Measurements from ENCODE around the gene CDC42EP2. TPM values are rescaled to one million over a fixed set of nuclear protein-coding genes. Genes with fewer than 3 reads are reported as not detected.

The CDC42EP2 gene
- total RNA-seq, 1 donor from 2014 or later, result 23.5 TPM

DNA sequence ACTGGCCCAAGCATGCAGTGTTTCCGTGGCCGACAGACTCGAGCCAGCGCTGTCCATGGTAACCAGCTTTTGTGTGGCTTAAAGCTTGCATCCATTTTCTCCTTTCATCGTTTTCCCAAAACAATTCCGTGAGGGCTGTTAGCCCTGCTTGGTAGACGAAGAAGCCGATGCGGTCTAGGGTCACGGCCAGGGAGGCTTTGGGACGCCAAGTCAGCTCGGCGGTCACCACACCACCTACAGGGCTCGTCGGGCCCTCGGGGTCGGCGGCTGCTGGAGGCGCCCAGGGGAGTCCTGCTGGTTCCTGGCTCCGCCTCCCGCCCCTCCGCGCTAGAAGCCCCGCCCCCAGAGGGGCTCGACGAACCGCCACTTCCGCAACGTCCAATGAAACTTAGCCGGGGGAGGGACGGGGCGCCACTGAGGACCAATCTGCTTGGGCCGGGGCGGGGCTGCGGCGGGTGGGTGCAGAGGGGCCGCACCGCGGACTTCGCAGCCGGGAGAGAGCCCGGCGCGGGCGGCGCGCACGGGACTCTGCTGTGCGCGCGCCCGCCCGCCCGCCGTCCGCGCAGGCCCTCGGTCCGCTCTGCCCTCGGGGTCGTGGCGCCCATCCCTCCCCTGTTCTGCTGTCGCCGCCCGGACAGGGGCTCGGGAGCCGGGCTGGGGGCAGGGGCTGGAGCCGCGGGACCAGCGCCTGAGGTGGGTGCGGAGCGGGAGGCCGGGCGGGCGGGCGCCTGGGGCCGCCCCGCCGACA, 39.8 kb downstream of the CDC42EP2 start, which contains the start of gene TIGD3:
Gene TIGD3 (plus strand): TSS at position 487 of the 748 bp plus-strand sequence. CDS start 1,058 bp downstream, outside the sequence.
- Mint-ChIP-seq H3K27me3 (ENCODE audit: unreplicated experiment) (peaks cover 7% of the 10 kb centered on the region), H3K36me3 (ENCODE audit: unreplicated experiment) (peaks cover 5% of the 10 kb centered on the region), H3K9me3 (ENCODE audit: unreplicated experiment) (peaks cover 13% of the 10 kb centered on the region), H3K4me3 (ENCODE audit: unreplicated experiment) (peak within 1 kb of the TSS; percentile 86), H3K4me1 (ENCODE audit: low read depth, unreplicated experiment) (peaks cover 12% of the 10 kb centered on the region), H3K27ac (ENCODE audit: unreplicated experiment) (peak within 1 kb of the TSS; percentile 84)
- TF ChIP-seq, protein P1, sequence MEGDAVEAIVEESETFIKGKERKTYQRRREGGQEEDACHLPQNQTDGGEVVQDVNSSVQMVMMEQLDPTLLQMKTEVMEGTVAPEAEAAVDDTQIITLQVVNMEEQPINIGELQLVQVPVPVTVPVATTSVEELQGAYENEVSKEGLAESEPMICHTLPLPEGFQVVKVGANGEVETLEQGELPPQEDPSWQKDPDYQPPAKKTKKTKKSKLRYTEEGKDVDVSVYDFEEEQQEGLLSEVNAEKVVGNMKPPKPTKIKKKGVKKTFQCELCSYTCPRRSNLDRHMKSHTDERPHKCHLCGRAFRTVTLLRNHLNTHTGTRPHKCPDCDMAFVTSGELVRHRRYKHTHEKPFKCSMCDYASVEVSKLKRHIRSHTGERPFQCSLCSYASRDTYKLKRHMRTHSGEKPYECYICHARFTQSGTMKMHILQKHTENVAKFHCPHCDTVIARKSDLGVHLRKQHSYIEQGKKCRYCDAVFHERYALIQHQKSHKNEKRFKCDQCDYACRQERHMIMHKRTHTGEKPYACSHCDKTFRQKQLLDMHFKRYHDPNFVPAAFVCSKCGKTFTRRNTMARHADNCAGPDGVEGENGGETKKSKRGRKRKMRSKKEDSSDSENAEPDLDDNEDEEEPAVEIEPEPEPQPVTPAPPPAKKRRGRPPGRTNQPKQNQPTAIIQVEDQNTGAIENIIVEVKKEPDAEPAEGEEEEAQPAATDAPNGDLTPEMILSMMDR (IDR thresholded peaks at IDR 0.05; ENCODE audit: partially characterized antibody, unreplicated experiment), result no peak
- peak; percentile 99 for DNase-seq

DNA sequence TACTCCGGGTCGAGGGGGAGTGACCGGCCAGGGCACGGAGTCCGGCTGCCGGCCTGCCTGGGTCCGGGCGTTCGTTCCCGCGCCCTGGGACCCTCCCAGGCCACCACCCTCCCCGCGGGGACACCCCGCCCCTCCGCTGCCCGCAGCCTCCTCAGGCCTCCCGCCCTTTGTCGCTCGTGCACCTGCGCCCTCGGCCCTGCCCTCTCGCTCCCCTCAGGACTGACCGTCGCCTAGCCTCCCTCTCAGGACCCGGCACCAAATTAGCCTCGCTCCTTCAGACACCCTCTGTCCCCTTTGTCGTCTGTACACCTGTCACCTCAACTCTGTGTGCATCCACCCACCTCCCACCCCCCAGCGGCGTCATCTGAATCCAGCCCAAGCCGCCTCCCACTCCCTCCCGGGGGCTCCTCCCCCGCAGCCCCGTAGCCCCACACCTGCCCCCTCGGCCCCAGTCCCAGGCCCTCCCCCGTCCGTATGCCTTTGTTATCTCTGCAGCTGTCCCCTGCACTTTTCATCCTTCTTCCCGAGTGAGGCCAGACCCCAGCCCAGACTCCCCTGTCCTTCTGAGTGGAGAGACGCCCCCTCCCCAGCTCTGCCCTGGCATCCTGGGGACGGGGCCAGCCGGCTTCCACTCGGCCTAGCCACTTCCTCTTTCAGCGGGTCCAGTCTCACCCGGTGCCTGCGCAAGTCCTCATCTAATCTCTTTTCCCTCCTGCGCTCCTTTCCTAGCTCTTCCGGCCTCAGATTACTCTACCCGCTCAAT, 40.5 kb downstream of the CDC42EP2 start:
- peak overlapping the region; percentile 86 for H3K4me3 Mint-ChIP-seq (ENCODE audit: unreplicated experiment)
- peak overlapping the region; percentile 84 for H3K27ac Mint-ChIP-seq (ENCODE audit: unreplicated experiment)
- H3K4me1 Mint-ChIP-seq (ENCODE audit: low read depth, unreplicated experiment), result peaks cover 12% of the 10 kb centered on the region
- TF ChIP-seq, protein P1 (IDR thresholded peaks at IDR 0.05; ENCODE audit: partially characterized antibody, unreplicated experiment), result no peak
- DNase-seq, result peak; percentile 74
- H3K27me3 Mint-ChIP-seq (ENCODE audit: unreplicated experiment), result peaks cover 7% of the 10 kb centered on the region
- peaks cover 5% of the 10 kb centered on the region for H3K36me3 Mint-ChIP-seq (ENCODE audit: unreplicated experiment)
- peaks cover 13% of the 10 kb centered on the region for H3K9me3 Mint-ChIP-seq (ENCODE audit: unreplicated experiment)

DNA sequence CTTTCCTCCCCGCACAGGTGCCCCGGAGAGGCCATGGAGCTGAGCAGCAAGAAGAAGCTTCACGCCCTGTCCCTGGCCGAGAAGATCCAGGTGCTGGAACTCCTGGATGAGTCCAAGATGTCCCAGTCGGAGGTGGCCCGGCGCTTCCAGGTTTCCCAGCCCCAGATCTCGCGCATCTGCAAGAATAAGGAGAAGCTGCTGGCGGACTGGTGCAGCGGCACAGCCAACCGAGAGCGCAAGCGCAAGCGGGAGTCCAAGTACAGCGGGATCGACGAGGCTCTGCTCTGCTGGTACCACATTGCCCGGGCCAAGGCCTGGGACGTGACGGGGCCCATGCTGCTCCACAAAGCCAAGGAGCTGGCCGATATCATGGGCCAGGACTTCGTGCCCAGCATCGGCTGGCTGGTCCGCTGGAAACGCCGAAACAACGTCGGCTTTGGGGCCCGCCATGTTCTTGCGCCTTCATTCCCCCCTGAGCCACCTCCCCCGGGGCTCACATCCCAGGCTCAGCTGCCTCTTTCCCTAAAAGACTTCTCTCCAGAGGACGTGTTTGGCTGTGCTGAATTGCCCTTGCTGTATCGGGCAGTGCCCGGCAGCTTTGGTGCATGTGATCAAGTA, 41.2 kb downstream of the CDC42EP2 start:
- peaks cover 5% of the 10 kb centered on the region for H3K36me3 Mint-ChIP-seq (ENCODE audit: unreplicated experiment)
- H3K9me3 Mint-ChIP-seq (ENCODE audit: unreplicated experiment), result peaks cover 13% of the 10 kb centered on the region
- TF ChIP-seq, protein P1 (IDR thresholded peaks at IDR 0.05; ENCODE audit: partially characterized antibody, unreplicated experiment), result no peak
- peaks cover 7% of the 10 kb centered on the region for H3K27me3 Mint-ChIP-seq (ENCODE audit: unreplicated experiment)
- peak overlapping the region; percentile 86 for H3K4me3 Mint-ChIP-seq (ENCODE audit: unreplicated experiment)
- DNase-seq, result peak; percentile 56
- H3K4me1 Mint-ChIP-seq (ENCODE audit: low read depth, unreplicated experiment), result peaks cover 12% of the 10 kb centered on the region
- H3K27ac Mint-ChIP-seq (ENCODE audit: unreplicated experiment), result peak overlapping the region; percentile 73

DNA sequence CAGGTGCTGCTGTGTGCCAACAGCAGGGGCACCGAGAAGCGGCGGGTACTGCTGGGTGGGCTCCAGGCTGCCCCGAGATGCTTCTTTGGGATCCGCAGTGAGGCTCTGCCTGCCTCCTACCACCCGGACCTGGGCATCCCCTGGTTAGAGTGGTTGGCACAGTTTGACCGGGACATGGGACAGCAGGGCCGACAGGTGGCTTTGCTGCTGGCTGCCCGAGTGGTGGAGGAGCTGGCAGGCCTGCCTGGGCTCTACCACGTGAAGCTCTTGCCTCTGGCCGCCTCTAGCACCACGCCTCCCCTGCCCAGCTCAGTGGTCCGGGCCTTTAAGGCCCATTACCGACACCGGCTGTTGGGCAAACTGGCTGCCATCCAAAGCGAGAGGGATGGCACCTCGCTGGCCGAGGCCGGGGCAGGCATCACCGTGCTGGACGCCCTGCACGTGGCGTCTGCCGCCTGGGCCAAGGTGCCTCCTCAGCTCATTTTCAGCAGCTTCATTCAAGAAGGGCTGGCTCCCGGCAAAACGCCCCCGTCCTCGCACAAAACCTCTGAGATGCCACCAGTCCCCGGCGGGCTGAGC, 41.8 kb downstream of the CDC42EP2 start:
- Mint-ChIP-seq H3K4me1 (ENCODE audit: low read depth, unreplicated experiment) (peaks cover 12% of the 10 kb centered on the region), H3K27ac (ENCODE audit: unreplicated experiment) (no peak overlapping the region), H3K36me3 (ENCODE audit: unreplicated experiment) (peaks cover 5% of the 10 kb centered on the region), H3K9me3 (ENCODE audit: unreplicated experiment) (peaks cover 13% of the 10 kb centered on the region), H3K4me3 (ENCODE audit: unreplicated experiment) (peak overlapping the region; percentile 69), H3K27me3 (ENCODE audit: unreplicated experiment) (peaks cover 7% of the 10 kb centered on the region)
- no peak for DNase-seq
- TF ChIP-seq, protein P1 (IDR thresholded peaks at IDR 0.05; ENCODE audit: partially characterized antibody, unreplicated experiment), result no peak
